Measurements from ENCODE around the gene CAMKMT. TPM values are rescaled to one million over a fixed set of nuclear protein-coding genes. Genes with fewer than 3 reads are reported as not detected.
"Not testable (repeated sequence)": the region's sequence is repeated elsewhere in the genome, so short reads cannot be mapped to it uniquely, and the experiment has no call there.

Gene CAMKMT
- total RNA-seq, 1 donor from 2014 or later = 5.6 TPM

- DNase-seq (ENCODE audit: low spot score) = no peak
- intact Hi-C loops (cut with DNase I) = no loop called here
Measured at GRCh38 chr2:44354761-44355160, 7.0 kb upstream of the CAMKMT start.

DNA sequence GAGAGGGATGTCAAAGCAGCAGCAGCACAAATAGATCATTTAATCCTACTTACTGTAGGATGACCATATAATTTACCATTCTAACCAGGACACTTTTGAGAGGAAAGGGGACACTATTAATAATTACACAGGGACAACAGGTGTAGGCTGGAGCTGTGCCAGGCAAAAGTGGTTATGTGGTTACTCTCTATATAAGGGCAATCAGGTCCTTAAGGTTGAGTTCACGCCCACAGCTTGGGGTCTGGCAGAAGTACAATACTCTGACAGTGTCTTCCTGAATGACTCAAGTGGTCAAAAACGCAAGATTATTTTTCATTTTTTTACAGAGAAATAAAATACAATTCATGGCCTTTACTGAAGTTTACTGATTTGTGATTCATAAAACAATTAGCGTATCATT, 3.2 kb upstream of the CAMKMT start:
- no peak for DNase-seq (ENCODE audit: low spot score)
- intact Hi-C loops (cut with DNase I) = no loop called here

- DNase-seq (ENCODE audit: low spot score) = no peak
- intact Hi-C loops (cut with DNase I) = loop anchor here (2.0 to 5.0 kb wide), 2 partner anchors 36 to 194 kb away; partner anchors contain the start of gene PPM1B
Measured at GRCh38 chr2:44360749-44361329, 908 bp upstream of the CAMKMT start.

DNA sequence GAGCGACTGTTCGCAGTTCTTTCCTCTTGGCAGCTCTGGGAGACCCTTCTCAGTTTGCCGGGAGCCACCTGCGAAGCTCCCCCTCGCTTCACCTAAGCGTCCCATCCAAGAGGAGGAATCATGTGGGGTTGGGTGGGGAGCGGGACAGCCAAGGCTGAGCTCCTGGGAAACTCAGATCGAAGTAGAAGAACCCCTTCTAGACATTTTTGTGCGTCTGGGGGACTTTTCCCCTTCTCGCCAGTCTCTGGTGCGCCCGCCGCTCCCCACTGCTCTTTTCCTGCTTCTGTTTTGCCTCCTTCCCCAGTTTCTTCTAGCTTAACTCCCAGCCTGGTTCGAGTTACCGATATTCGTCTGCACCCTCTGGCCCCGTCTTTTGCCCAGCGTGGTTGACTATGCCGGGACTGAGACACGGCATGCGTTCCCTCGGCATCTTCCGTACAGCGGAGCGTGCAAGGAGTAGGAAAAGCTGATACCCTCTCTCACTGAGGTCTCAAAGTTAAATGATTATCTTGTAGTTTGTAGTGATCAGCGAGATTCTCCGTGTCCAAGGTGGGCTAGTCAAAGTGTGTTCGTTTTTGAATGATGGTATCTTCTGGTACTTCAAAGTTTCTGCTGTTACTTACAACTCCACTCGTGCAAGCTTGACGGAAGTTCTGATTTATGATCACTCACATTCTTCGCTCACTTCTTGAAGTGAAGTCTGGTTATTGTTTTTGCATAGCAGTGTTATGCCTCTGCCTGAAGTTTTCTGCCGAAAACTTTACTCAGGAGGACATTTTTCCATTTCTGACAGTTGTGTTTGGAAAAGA, 664 bp downstream of the CAMKMT start:
- DNase-seq (ENCODE audit: low spot score) = no peak
- intact Hi-C loops (cut with DNase I) = loop anchor here (5.0 kb wide), 1 partner anchor 195 kb away; the partner anchor contains the start of gene PPM1B

GRCh38 chr2:44364604-44365003, 2.9 kb downstream of the CAMKMT start:
- intact Hi-C loops (cut with DNase I) = loop anchor here (5.0 kb wide), 1 partner anchor 197 kb away; the partner anchor contains the start of gene PPM1B

GRCh38 chr2:44367591-44367990, 5.8 kb downstream of the CAMKMT start:
- intact Hi-C loops (cut with DNase I) = no loop called here
- DNase-seq (ENCODE audit: low spot score) = no peak

More at GRCh38 chr2:44364604-44365003, 2.9 kb downstream of the CAMKMT start:
- DNase-seq (ENCODE audit: low spot score) = no peak

- intact Hi-C loops (cut with DNase I) = no loop called here
- no peak for DNase-seq (ENCODE audit: low spot score)
Measured at GRCh38 chr2:44369392-44369791, 7.6 kb downstream of the CAMKMT start.

GRCh38 chr2:44371445-44371844, 9.7 kb downstream of the CAMKMT start:
- intact Hi-C loops (cut with DNase I) = no loop called here
- no peak for DNase-seq (ENCODE audit: low spot score)

GRCh38 chr2:44372246-44372645, 10.5 kb downstream of the CAMKMT start:
- no peak for DNase-seq (ENCODE audit: low spot score)
- intact Hi-C loops (cut with DNase I) = no loop called here

DNA sequence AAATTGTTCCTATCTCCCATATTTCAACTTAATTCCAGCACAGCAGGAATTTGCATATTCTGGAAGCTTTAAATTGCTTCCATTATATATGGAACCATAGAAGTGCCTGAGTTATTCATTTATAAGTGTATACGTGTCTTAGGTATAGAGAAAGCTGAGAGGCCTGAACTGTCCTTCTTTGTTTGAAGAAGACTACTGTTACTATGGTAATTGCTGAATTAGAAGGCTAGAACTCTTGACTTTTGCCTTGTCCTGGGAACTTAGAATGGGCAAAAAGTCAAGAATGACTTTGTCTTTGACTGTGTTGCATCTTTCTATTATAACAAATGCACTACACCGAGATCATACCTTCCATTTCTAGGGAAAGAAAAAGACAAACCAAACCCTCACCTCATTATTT, 15.7 kb downstream of the CAMKMT start:
- intact Hi-C loops (cut with DNase I) = no loop called here
- DNase-seq (ENCODE audit: low spot score) = no peak

DNA sequence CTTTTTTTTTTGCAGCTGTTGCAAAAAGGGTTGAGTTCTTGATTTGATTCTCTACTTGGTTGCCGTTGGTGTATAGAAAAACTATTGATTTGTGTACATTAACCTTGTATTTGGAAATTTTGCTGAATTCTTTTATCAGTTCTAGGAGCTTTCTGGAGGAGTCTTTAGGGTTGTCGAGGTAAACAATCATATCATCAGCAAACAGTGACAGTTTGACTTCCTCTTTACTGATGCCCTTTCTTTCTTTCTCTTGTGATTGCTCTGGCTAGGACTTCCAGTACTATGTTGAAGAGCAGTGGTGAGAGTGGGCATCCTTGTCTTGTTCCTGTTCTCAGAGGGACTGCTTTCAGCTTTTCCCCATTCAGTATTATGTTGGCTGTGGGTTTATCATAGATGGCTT, 23.5 kb downstream of the CAMKMT start:
- DNase-seq (ENCODE audit: low spot score); intact Hi-C loops (cut with DNase I): not testable (repeated sequence)

GRCh38 chr2:44388877-44389276, 27.1 kb downstream of the CAMKMT start:
- intact Hi-C loops (cut with DNase I) = no loop called here
- no peak for DNase-seq (ENCODE audit: low spot score)

DNA sequence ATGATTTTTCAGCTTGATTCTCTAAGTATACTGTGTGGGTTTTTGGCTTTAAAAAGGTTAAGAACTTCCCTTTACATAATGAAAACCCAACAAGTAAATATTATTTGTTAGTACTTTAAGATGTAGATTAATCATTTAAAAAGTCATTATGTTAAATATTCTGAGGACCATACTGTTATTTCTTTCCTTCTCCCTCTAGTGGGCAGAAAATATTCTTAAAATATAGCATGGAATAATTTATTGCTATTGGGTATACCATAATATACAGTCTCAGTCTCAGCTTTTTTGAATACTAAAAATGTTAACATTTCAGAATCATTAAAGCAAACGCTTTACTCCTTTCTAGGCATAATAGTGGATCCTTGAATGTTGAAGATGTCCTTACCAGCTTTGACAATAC, 28.1 kb downstream of the CAMKMT start:
- intact Hi-C loops (cut with DNase I) = loop anchor here (5.0 kb wide), 2 partner anchors 87 to 567 kb away; no protein-coding TSS in a partner anchor
- DNase-seq (ENCODE audit: low spot score) = no peak

- intact Hi-C loops (cut with DNase I) = loop anchor here (5.0 kb wide), 2 partner anchors 85 to 565 kb away; no protein-coding TSS in a partner anchor
- DNase-seq (ENCODE audit: low spot score) = no peak
Measured at GRCh38 chr2:44392338-44392943, 30.7 kb downstream of the CAMKMT start.

DNA sequence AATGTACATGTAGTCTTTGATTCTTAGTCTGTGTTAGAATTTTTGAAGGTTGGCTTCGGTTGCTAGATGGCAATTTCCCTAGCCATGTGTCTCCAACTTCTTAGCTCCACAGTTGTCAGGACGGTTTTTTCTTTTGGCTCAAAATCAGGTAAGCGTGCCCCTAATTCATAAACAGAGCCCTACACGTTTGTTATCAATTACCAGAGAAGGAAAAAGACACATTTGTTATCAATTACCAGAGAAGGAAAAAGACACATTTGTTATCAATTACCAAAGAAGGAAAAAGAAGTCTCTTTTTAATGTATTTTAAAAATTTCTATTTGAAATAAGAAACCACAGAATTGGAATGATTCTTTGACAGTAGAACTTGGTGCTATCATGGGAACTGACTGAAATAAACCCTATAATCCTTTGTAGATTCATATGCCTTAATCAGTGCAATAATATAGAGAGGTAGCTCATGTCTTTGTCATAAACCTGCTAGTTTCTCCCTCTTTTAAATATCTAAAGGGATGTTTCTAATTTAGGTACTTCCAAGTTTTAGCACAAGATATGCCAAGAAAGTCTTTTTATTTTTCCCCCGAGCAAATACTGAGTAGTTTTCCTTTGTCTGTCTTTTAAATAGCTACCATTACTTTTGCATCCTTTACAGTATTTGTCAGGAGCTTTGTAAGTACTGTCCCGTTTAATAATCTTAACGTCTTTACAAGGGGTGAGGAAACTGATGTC, 35.9 kb downstream of the CAMKMT start:
- intact Hi-C loops (cut with DNase I) = no loop called here
- DNase-seq (ENCODE audit: low spot score) = no peak

DNA sequence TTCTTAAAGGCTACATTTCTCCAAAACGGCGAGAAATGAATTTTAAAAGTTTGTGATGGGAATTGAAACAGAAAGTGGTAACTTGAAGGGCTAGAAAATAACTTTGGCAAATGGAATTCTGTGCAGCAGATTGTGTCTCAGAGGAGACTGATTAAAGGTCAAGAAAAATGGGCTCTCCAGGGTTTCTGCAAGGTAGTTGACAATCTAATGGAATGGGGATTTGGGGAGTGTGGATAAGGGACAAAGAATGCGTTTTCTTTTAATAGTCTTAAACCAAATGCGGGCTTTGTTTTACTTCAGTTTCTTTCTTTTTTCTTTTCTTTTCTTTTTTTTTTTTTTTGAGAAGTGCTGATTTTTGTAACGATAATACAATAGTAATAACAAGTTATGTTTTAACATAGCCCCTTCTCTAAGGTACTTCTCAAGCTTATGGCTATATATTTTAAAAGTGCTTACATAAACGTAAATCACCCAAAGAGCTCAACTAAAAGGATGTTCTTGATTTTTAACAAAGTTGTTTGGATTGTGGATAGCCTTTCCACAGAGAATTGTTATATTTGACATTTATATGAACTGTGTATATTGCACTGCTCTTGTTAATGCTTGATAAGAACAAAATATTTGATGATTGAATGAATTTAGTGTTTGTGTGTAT, 36.6 kb downstream of the CAMKMT start:
- intact Hi-C loops (cut with DNase I) = no loop called here
- DNase-seq (ENCODE audit: low spot score) = no peak

DNA sequence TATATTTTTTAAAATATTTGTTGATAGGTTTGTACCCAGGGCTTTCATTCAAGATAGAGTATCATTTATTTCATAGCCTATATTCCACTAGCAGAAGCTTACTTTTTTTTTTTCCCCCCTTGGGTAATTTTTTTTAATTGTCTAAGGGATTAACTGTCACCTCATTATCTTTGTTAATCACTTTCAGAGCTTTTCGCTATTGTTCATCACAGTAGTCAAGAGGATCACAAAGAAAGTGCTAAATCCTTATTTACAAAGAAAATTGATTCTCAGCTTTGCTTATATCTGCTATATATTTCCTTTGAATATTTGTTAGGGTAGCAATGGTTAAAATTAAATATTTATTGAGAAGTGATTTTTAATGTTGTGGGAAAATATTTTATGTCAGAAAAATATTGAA, 59.0 kb downstream of the CAMKMT start:
- intact Hi-C loops (cut with DNase I) = no loop called here
- no peak for DNase-seq (ENCODE audit: low spot score)

DNA sequence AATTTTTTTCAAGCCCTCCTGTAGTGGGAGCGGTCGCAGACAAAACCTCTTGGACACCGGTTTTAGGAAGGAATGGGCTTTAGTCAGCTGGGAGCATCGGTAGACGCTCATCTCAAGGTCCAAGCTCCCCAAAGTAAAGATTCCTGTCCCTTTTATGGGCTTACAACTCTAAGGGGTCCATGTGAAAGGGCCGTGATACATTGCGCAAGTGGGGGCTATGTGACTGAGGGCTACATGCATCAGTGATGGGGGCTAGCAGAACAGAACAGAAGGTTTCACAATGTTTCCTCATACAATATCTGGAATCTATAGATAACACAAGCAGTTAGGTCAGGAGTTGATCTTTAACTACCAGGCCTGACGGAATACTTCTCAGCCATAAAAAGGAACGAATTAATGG, 62.5 kb downstream of the CAMKMT start:
- intact Hi-C loops (cut with DNase I) = no loop called here
- no peak for DNase-seq (ENCODE audit: low spot score)

GRCh38 chr2:44429034-44429433, 67.3 kb downstream of the CAMKMT start:
- DNase-seq (ENCODE audit: low spot score) = no peak
- intact Hi-C loops (cut with DNase I) = no loop called here

All from cardiac septum (tissue), 1 donor.